WTC11 (cell line): ENCODE data around the gene CD180. TPM values are rescaled to one million over a fixed set of nuclear protein-coding genes. Genes with fewer than 3 reads are reported as not detected.

Experiments used
- ATAC-seq: fragments of 200-7000 bp; cut with Tn5 transposase; 2 replicates; pipeline ENCODE4 v1.10.0; 2021; ENCODE audit warnings: mild to moderate bottlenecking, moderate library complexity
- CTCF ChIA-PET: fragments of 300-600 bp; sonication (Branson Sonifier 250); formaldehyde crosslinking; loops from one replicate; lab custom pipeline; 2021; ENCODE audit warnings: antibody characterized with exemption; lab: Charles Lee
- POLR2A ChIA-PET: fragments of 350-600 bp; sonication (Branson Sonifier 250); formaldehyde crosslinking; loops from one replicate; lab custom pipeline; 2021; ENCODE audit warnings: antibody characterized with exemption; lab: Charles Lee
- DNase-seq: peaks from one replicate; pipeline ENCODE4 v3.0.0; 2021; ENCODE audit warnings: low spot score
- H3K27ac Mint-ChIP-seq: 2 replicates; pipeline ENCODE4 v1.8.0; 2021; ENCODE audit warnings: mixed read lengths
- H3K27me3 Mint-ChIP-seq: 2 replicates; pipeline ENCODE4 v1.8.0; 2021; ENCODE audit warnings: low read depth, mild to moderate bottlenecking, moderate library complexity, mixed read lengths
- H3K36me3 Mint-ChIP-seq: 2 replicates; pipeline ENCODE4 v1.8.0; 2021; ENCODE audit warnings: mixed read lengths
- H3K4me1 Mint-ChIP-seq: 2 replicates; pipeline ENCODE4 v1.8.0; 2022; ENCODE audit warnings: mixed read lengths
- H3K4me3 Mint-ChIP-seq: 2 replicates; pipeline ENCODE4 v1.8.0; 2021; ENCODE audit warnings: mild to moderate bottlenecking, moderate library complexity, mixed read lengths
- H3K9me3 Mint-ChIP-seq: 2 replicates; pipeline ENCODE4 v1.8.0; 2021; ENCODE audit warnings: mixed read lengths
- CREM ChIP-seq: sonication (generic); formaldehyde crosslinking; IDR thresholded peaks from 2 replicates; pipeline ENCODE4 v1.8.1; 2022; ENCODE audit warnings: mild to moderate bottlenecking, missing genetic modification reagents, moderate library complexity
- FOXP1 ChIP-seq: sonication (generic); formaldehyde crosslinking; IDR thresholded peaks from 2 replicates; pipeline ENCODE4 v1.8.0; 2022; ENCODE audit warnings: missing genetic modification reagents, mild to moderate bottlenecking, moderate library complexity, borderline replicate concordance
- GABPB1 ChIP-seq: sonication (generic); formaldehyde crosslinking; IDR thresholded peaks from 2 replicates; pipeline ENCODE4 v1.8.1; 2023; ENCODE audit warnings: mild to moderate bottlenecking, missing genetic modification reagents
- GTF2I ChIP-seq: fragments of 250-450 bp; sonication (Bioruptor Pico); conservative IDR thresholded peaks from 2 replicates; pipeline ENCODE4 v1.4.0; 2021; ENCODE audit warnings: mild to moderate bottlenecking
- MYBL2 ChIP-seq: sonication (generic); formaldehyde crosslinking; IDR thresholded peaks from 2 replicates; pipeline ENCODE4 v1.8.1; 2023; ENCODE audit warnings: mild to moderate bottlenecking, moderate library complexity, missing genetic modification reagents
- NFATC4 ChIP-seq: fragments of 250-450 bp; sonication (Bioruptor Pico); IDR thresholded peaks from 2 replicates; pipeline ENCODE4 v1.9.0; 2021; ENCODE audit warnings: mild to moderate bottlenecking
- ZNF219 ChIP-seq: sonication (generic); formaldehyde crosslinking; IDR thresholded peaks from 2 replicates; pipeline ENCODE4 v1.8.0; 2023; ENCODE audit warnings: missing genetic modification reagents, mild to moderate bottlenecking, borderline replicate concordance
- total RNA-seq: library from RNA; stranded (reverse); gene quantifications from 3 replicates; pipeline ENCODE4 v1.2.3, GENCODE V29; 2021
- TF ChIP-seq, protein P1 (sequence below): fragments of 250-450 bp; sonication (Bioruptor Pico); IDR thresholded peaks from 2 replicates; pipeline ENCODE4 v1.9.0; 2021; ENCODE audit warnings: mild to moderate bottlenecking
- TF ChIP-seq, protein P2 (sequence below): sonication (generic); formaldehyde crosslinking; IDR thresholded peaks from 2 replicates; pipeline ENCODE4 v1.8.1; 2022; ENCODE audit warnings: low read depth, missing genetic modification reagents, borderline replicate concordance
- TF ChIP-seq, protein P3 (sequence below): sonication (generic); formaldehyde crosslinking; IDR thresholded peaks from 2 replicates; pipeline ENCODE4 v1.8.0; 2023; ENCODE audit warnings: mild to moderate bottlenecking, missing genetic modification reagents
- TF ChIP-seq, protein P4 (sequence below): fragments of 250-450 bp; sonication (Bioruptor Pico); IDR thresholded peaks from 2 replicates; pipeline ENCODE4 v1.9.0; 2021; ENCODE audit warnings: mild to moderate bottlenecking, borderline replicate concordance
- TF ChIP-seq, protein P5 (sequence below): fragments of 250-450 bp; sonication (Bioruptor Pico); IDR thresholded peaks from 2 replicates; pipeline ENCODE4 v1.9.0; 2021; ENCODE audit warnings: mild to moderate bottlenecking
- TF ChIP-seq, protein P6 (sequence below): sonication (generic); formaldehyde crosslinking; IDR thresholded peaks from 2 replicates; pipeline ENCODE4 v1.8.1; 2022; ENCODE audit warnings: mild to moderate bottlenecking, moderate library complexity, missing genetic modification reagents

Gene CD180
- total RNA-seq, 1 experiment from 2014 or later, result not detected

DNA sequence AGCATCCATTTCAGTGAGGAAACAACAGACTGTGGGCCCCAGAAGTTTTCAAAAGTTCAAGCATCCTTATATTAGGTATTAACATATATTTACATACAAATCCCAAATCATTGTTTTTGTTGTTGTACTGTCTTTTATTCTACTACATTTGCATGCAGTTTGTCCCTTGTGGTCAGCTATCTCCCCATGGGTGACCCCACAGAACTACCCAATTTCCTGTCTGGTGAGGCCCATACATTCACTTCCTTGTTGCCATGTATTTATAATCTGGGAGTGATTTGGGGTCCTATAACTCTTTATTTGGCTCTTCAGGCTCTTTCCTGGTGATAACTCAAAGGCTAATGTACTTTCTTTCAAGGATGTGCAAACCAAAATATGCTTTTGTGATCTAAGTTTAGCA is 3.3 kb upstream of the CD180 start:
- DNase-seq (no peak), ATAC-seq (no peak)
- Mint-ChIP-seq H3K27ac (no peak overlapping the region), H3K4me1 (peaks cover 3% of the 10 kb centered on the region), H3K4me3 (no peak overlapping the region), H3K9me3 (peaks cover 27% of the 10 kb centered on the region), H3K36me3 (peaks cover 10% of the 10 kb centered on the region; the same call in 1 of the 2 replicates), H3K27me3 (no peaks in the 10 kb centered on the region)
- ChIA-PET POLR2A (no interaction called here), CTCF (no interaction called here)
- TF ChIP-seq, protein P1, sequence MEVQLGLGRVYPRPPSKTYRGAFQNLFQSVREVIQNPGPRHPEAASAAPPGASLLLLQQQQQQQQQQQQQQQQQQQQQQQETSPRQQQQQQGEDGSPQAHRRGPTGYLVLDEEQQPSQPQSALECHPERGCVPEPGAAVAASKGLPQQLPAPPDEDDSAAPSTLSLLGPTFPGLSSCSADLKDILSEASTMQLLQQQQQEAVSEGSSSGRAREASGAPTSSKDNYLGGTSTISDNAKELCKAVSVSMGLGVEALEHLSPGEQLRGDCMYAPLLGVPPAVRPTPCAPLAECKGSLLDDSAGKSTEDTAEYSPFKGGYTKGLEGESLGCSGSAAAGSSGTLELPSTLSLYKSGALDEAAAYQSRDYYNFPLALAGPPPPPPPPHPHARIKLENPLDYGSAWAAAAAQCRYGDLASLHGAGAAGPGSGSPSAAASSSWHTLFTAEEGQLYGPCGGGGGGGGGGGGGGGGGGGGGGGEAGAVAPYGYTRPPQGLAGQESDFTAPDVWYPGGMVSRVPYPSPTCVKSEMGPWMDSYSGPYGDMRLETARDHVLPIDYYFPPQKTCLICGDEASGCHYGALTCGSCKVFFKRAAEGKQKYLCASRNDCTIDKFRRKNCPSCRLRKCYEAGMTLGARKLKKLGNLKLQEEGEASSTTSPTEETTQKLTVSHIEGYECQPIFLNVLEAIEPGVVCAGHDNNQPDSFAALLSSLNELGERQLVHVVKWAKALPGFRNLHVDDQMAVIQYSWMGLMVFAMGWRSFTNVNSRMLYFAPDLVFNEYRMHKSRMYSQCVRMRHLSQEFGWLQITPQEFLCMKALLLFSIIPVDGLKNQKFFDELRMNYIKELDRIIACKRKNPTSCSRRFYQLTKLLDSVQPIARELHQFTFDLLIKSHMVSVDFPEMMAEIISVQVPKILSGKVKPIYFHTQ (CRISPR knock-in tag), result no peak
- TF ChIP-seq GTF2I (CRISPR knock-in tag) (no peak), ZNF219 (CRISPR knock-in tag) (no peak), FOXP1 (CRISPR knock-in tag) (no peak), MYBL2 (CRISPR knock-in tag) (no peak)
- TF ChIP-seq, protein P2, sequence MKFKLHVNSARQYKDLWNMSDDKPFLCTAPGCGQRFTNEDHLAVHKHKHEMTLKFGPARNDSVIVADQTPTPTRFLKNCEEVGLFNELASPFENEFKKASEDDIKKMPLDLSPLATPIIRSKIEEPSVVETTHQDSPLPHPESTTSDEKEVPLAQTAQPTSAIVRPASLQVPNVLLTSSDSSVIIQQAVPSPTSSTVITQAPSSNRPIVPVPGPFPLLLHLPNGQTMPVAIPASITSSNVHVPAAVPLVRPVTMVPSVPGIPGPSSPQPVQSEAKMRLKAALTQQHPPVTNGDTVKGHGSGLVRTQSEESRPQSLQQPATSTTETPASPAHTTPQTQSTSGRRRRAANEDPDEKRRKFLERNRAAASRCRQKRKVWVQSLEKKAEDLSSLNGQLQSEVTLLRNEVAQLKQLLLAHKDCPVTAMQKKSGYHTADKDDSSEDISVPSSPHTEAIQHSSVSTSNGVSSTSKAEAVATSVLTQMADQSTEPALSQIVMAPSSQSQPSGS (CRISPR knock-in tag), result no peak
- TF ChIP-seq, protein P3, sequence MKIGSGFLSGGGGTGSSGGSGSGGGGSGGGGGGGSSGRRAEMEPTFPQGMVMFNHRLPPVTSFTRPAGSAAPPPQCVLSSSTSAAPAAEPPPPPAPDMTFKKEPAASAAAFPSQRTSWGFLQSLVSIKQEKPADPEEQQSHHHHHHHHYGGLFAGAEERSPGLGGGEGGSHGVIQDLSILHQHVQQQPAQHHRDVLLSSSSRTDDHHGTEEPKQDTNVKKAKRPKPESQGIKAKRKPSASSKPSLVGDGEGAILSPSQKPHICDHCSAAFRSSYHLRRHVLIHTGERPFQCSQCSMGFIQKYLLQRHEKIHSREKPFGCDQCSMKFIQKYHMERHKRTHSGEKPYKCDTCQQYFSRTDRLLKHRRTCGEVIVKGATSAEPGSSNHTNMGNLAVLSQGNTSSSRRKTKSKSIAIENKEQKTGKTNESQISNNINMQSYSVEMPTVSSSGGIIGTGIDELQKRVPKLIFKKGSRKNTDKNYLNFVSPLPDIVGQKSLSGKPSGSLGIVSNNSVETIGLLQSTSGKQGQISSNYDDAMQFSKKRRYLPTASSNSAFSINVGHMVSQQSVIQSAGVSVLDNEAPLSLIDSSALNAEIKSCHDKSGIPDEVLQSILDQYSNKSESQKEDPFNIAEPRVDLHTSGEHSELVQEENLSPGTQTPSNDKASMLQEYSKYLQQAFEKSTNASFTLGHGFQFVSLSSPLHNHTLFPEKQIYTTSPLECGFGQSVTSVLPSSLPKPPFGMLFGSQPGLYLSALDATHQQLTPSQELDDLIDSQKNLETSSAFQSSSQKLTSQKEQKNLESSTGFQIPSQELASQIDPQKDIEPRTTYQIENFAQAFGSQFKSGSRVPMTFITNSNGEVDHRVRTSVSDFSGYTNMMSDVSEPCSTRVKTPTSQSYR, result no peak

DNA sequence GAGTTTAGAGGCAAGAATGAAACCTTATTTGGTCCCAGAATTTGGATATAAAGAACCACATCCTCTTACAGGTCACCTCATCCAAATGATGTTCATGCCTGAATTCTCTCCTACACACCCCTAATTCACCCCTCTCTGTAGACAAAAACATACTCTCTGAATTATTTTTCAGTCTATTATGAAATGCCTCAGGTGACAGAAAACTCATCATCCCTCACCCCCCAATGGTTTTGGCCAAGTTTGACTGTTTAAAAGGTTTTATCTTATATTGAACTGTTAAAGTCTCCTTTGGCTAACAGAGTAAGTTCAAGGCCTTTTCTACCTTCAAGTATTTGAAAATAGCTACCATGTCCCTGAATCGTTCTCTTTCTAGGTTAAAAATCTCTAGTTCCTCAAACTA is 2.3 kb upstream of the CD180 start:
- CTCF ChIA-PET, result no interaction called here
- POLR2A ChIA-PET, result no interaction called here

More for the DNA sequence above, 2.3 kb upstream of the CD180 start:
- Mint-ChIP-seq H3K27me3 (no peaks in the 10 kb centered on the region), H3K27ac (no peak overlapping the region), H3K9me3 (peaks cover 27% of the 10 kb centered on the region), H3K4me3 (no peak overlapping the region)
- DNase-seq, result no peak
- TF ChIP-seq, protein P4, sequence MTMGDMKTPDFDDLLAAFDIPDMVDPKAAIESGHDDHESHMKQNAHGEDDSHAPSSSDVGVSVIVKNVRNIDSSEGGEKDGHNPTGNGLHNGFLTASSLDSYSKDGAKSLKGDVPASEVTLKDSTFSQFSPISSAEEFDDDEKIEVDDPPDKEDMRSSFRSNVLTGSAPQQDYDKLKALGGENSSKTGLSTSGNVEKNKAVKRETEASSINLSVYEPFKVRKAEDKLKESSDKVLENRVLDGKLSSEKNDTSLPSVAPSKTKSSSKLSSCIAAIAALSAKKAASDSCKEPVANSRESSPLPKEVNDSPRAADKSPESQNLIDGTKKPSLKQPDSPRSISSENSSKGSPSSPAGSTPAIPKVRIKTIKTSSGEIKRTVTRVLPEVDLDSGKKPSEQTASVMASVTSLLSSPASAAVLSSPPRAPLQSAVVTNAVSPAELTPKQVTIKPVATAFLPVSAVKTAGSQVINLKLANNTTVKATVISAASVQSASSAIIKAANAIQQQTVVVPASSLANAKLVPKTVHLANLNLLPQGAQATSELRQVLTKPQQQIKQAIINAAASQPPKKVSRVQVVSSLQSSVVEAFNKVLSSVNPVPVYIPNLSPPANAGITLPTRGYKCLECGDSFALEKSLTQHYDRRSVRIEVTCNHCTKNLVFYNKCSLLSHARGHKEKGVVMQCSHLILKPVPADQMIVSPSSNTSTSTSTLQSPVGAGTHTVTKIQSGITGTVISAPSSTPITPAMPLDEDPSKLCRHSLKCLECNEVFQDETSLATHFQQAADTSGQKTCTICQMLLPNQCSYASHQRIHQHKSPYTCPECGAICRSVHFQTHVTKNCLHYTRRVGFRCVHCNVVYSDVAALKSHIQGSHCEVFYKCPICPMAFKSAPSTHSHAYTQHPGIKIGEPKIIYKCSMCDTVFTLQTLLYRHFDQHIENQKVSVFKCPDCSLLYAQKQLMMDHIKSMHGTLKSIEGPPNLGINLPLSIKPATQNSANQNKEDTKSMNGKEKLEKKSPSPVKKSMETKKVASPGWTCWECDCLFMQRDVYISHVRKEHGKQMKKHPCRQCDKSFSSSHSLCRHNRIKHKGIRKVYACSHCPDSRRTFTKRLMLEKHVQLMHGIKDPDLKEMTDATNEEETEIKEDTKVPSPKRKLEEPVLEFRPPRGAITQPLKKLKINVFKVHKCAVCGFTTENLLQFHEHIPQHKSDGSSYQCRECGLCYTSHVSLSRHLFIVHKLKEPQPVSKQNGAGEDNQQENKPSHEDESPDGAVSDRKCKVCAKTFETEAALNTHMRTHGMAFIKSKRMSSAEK (CRISPR knock-in tag), result no peak
- TF ChIP-seq NFATC4 (CRISPR knock-in tag) (no peak), CREM (CRISPR knock-in tag) (no peak), GABPB1 (CRISPR knock-in tag) (no peak), GTF2I (CRISPR knock-in tag) (no peak), FOXP1 (CRISPR knock-in tag) (no peak)
- TF ChIP-seq, protein P5, sequence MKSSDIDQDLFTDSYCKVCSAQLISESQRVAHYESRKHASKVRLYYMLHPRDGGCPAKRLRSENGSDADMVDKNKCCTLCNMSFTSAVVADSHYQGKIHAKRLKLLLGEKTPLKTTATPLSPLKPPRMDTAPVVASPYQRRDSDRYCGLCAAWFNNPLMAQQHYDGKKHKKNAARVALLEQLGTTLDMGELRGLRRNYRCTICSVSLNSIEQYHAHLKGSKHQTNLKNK (CRISPR knock-in tag), result no peak
- TF ChIP-seq, protein P6, sequence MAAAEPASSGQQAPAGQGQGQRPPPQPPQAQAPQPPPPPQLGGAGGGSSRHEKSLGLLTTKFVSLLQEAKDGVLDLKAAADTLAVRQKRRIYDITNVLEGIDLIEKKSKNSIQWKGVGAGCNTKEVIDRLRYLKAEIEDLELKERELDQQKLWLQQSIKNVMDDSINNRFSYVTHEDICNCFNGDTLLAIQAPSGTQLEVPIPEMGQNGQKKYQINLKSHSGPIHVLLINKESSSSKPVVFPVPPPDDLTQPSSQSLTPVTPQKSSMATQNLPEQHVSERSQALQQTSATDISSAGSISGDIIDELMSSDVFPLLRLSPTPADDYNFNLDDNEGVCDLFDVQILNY (CRISPR knock-in tag), result no peak
- TF ChIP-seq, all 79 proteins: peak for 0
- H3K4me1 Mint-ChIP-seq, result peaks cover 3% of the 10 kb centered on the region
- peaks cover 10% of the 10 kb centered on the region; the same call in 1 of the 2 replicates for H3K36me3 Mint-ChIP-seq
- no peak for ATAC-seq
